ENCODE results near the gene LCP2. TPM values are rescaled to one million over a fixed set of nuclear protein-coding genes. Genes with fewer than 3 reads are reported as not detected.

Gene LCP2
- total and polyA plus RNA-seq, 2 of the 4 experiments (the other 2 are of a cell fraction): not detected

GRCh38 chr5:170311511-170312300 is 14.1 kb upstream of the LCP2 start:
- WGBS, 2 experiments (ENCODE audit: extremely low coverage in 2 of 2, insufficient read length in 1 of 2): 45% methylated on average over 2 of the region's 7 CpGs; no CpG with 5 or more reads in 1 of the 2 experiments
- in situ Hi-C loops (cut with MboI; ENCODE audit: low sequenced_read_pairs) (no loop called here), dilution Hi-C loops (cut with HindIII; ENCODE audit: low sequenced_read_pairs, unreplicated experiment) (no loop called here), intact Hi-C loops (cut with micrococcal nuclease) (no loop called here)
- DNase-seq: no peak
- H3K9ac ChIP-seq (ENCODE audit: low read depth, low read length): no peak overlapping the region
- CTCF ChIA-PET: no interaction called here
- no peak overlapping the region for H3K14ac ChIP-seq (replicated peaks; ENCODE audit: low read depth, low read length)
- ATAC-seq (ENCODE audit: low read depth): no peak
- TF ChIP-seq POLR2A (IDR thresholded peaks at IDR 0.05; ENCODE audit: low read depth, low read length): no peak
- TF ChIP-seq BHLHE40 (IDR thresholded peaks at IDR 0.05; ENCODE audit: low read depth, low read length): no peak
- TF ChIP-seq CEBPB (IDR thresholded peaks at IDR 0.05; ENCODE audit: low read depth, low read length): no peak
- no peak for TF ChIP-seq ELK1 (IDR thresholded peaks at IDR 0.05; ENCODE audit: borderline replicate concordance, low read depth, low read length)
- no peak for TF ChIP-seq CTCF (conservative IDR thresholded peaks at IDR 0.05; ENCODE audit: low read depth, low read length)
- TF ChIP-seq FOS (IDR thresholded peaks at IDR 0.05; ENCODE audit: low read depth, low read length): no peak
- TF ChIP-seq RFX5 (IDR thresholded peaks at IDR 0.05; ENCODE audit: low read depth, low read length): no peak
- TF ChIP-seq RCOR1 (IDR thresholded peaks at IDR 0.05; ENCODE audit: insufficient replicate concordance, low read length): no peak
- no peak for TF ChIP-seq CHD1 (IDR thresholded peaks at IDR 0.05; ENCODE audit: low read depth, low read length)
- no peak for TF ChIP-seq SMC3 (IDR thresholded peaks at IDR 0.05; ENCODE audit: low read depth, low read length)
- no peak for TF ChIP-seq USF2 (IDR thresholded peaks at IDR 0.05; ENCODE audit: low read depth, low read length)
- no peak for TF ChIP-seq NFE2L2 (IDR thresholded peaks at IDR 0.05; ENCODE audit: low read depth, low read length)
- TF ChIP-seq MAZ (IDR thresholded peaks at IDR 0.05; ENCODE audit: borderline replicate concordance, low read depth, low read length): no peak
- TF ChIP-seq MXI1 (IDR thresholded peaks at IDR 0.05; ENCODE audit: borderline replicate concordance, low read depth, low read length): no peak
- no peak for TF ChIP-seq RAD21 (IDR thresholded peaks at IDR 0.05; ENCODE audit: low read length)
- no peak for TF ChIP-seq MAFK (IDR thresholded peaks at IDR 0.05; ENCODE audit: low read depth, low read length)
- no peak overlapping the region for H3K18ac ChIP-seq (ENCODE audit: low read depth, low read length)
- H3K4me2 ChIP-seq (ENCODE audit: low read depth, low read length): no peak overlapping the region
- no peak overlapping the region for H2AFZ ChIP-seq (replicated peaks; ENCODE audit: low read length, poor library complexity)
- H3K79me1 ChIP-seq (ENCODE audit: low read depth in 1 of 2, low read length in 2 of 2): no peaks in the 10 kb centered on the region
- POLR2A ChIA-PET (ENCODE audit: unreplicated experiment): no interaction called here
- no TSS peak for BruUV-seq (replicated peaks)
- H4K20me1 ChIP-seq (ENCODE audit: insufficient read depth, low read length): no peaks in the 10 kb centered on the region
- no peak overlapping the region for H3K4ac ChIP-seq (ENCODE audit: low read depth, low read length)
- H2BK15ac ChIP-seq (ENCODE audit: low read depth, low read length): no peak overlapping the region
- H3K23ac ChIP-seq (ENCODE audit: low read depth, low read length): no peak overlapping the region
- H2BK20ac ChIP-seq (ENCODE audit: low read depth, low read length): no peak overlapping the region
- H2AK9ac ChIP-seq (replicated peaks; ENCODE audit: low read depth, low read length, poor library complexity): no peak overlapping the region
- no peak overlapping the region for H4K5ac ChIP-seq (ENCODE audit: low read depth, low read length)
- H3K36me3 ChIP-seq (ENCODE audit: control insufficient read depth, insufficient read depth, low read length): no peaks in the 10 kb centered on the region
- no peak overlapping the region for H2AK5ac ChIP-seq (ENCODE audit: low read depth, low read length)
- H3K4me3 ChIP-seq (ENCODE audit: insufficient read depth, low read depth, low read length): no peak overlapping the region
- H3K27me3 ChIP-seq (ENCODE audit: control insufficient read depth, insufficient read depth, low read length): no peaks in the 10 kb centered on the region
- no peak overlapping the region for H2BK5ac ChIP-seq (ENCODE audit: low read depth, low read length, poor library complexity, severe bottlenecking)
- H3K4me1 ChIP-seq (ENCODE audit: control insufficient read depth, insufficient read depth, low read length): no peaks in the 10 kb centered on the region
- no peak overlapping the region for H4K91ac ChIP-seq (ENCODE audit: insufficient read depth, low read depth, low read length)
- no peak overlapping the region for H4K8ac ChIP-seq (ENCODE audit: low read depth in 2 of 2, low read length in 2 of 2)
- H3K56ac ChIP-seq (ENCODE audit: extremely low read depth, insufficient read depth, low read length): no peak overlapping the region
- no peak overlapping the region for H3K27ac ChIP-seq (ENCODE audit: insufficient read depth, low read length)
- H3K9me3 ChIP-seq (ENCODE audit: control insufficient read depth, insufficient read depth, low read length): no peaks in the 10 kb centered on the region
- H3K9me1 ChIP-seq (ENCODE audit: insufficient read depth, low read length): no peaks in the 10 kb centered on the region
- H2BK120ac ChIP-seq (ENCODE audit: low read depth, low read length): no peak overlapping the region
